Measurements from ENCODE around the gene CENPP. TPM values are rescaled to one million over a fixed set of nuclear protein-coding genes. Genes with fewer than 3 reads are reported as not detected.

CENPP gene
- total RNA-seq, 1 donor from 2014 or later, result 5.4 TPM

DNA sequence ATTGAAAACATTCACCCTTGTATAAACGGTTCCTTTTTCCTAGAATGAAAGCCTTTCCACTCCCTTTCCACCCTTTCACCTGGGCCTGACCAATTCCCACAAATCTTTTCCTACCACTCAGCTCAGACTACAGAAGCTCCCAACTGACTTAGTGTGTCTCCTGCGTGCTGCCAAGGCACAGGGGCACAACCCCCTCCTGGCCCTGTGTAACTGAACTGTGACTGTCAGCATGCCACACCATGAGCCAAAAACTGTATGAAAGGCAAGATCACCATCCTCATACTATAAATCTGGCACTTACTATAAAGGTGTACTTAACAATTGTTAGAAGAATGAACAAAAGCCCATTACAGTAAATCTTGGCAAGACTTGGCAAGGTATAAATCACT lies 12.1 kb upstream of the CENPP start:
- H3K27ac ChIP-seq (replicated peaks), result peak overlapping the region; percentile 76
- H3K27me3 ChIP-seq (ENCODE audit: low read depth), result no peaks in the 10 kb centered on the region
- H3K9me3 ChIP-seq (replicated peaks), result no peaks in the 10 kb centered on the region
- H3K36me3 ChIP-seq, result peaks cover 65% of the 10 kb centered on the region
- intact Hi-C loops (cut with micrococcal nuclease), result no loop called here
- H3K4me1 ChIP-seq, result peaks cover 28% of the 10 kb centered on the region
- H3K4me3 ChIP-seq, result peak overlapping the region; percentile 2
- TF ChIP-seq, protein P1, sequence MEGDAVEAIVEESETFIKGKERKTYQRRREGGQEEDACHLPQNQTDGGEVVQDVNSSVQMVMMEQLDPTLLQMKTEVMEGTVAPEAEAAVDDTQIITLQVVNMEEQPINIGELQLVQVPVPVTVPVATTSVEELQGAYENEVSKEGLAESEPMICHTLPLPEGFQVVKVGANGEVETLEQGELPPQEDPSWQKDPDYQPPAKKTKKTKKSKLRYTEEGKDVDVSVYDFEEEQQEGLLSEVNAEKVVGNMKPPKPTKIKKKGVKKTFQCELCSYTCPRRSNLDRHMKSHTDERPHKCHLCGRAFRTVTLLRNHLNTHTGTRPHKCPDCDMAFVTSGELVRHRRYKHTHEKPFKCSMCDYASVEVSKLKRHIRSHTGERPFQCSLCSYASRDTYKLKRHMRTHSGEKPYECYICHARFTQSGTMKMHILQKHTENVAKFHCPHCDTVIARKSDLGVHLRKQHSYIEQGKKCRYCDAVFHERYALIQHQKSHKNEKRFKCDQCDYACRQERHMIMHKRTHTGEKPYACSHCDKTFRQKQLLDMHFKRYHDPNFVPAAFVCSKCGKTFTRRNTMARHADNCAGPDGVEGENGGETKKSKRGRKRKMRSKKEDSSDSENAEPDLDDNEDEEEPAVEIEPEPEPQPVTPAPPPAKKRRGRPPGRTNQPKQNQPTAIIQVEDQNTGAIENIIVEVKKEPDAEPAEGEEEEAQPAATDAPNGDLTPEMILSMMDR (IDR thresholded peaks at IDR 0.05; ENCODE audit: borderline replicate concordance), result no peak
- DNase-seq, result no peak

GRCh38 chr9:92315456-92315855 lies 10.3 kb upstream of the CENPP start:
- Histone ChIP-seq H3K27me3 (ENCODE audit: low read depth) (no peaks in the 10 kb centered on the region), H3K36me3 (peaks cover 65% of the 10 kb centered on the region), H3K4me1 (peaks cover 23% of the 10 kb centered on the region), H3K9me3 (replicated peaks) (no peaks in the 10 kb centered on the region), H3K27ac (replicated peaks) (no peak overlapping the region), H3K4me3 (no peak overlapping the region)
- no peak for DNase-seq
- TF ChIP-seq, protein P1 (IDR thresholded peaks at IDR 0.05; ENCODE audit: borderline replicate concordance), result no peak
- intact Hi-C loops (cut with micrococcal nuclease), result no loop called here

DNA sequence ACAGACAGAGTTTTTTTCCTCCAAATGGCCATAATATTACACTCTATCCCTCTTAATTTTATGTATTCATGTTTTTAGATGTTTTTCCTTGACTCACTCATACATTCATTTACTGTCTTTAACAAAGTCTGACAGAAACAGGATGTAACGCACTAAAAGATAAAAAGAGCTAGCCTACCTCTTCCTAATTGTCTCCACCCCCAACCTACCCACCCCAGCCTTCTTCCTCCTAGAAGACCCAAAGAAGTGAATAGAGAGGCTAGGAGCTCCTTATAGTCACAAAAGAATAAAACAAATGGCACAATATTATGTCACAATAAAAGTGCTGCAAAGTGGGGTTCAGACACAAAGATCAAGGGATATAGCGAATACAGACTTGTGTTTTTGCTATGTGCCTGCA lies 1.3 kb upstream of the CENPP start:
- peaks cover 40% of the 10 kb centered on the region for H3K36me3 ChIP-seq
- H3K27ac ChIP-seq (replicated peaks), result peak overlapping the region; percentile 97
- peak overlapping the region; percentile 88 for H3K4me3 ChIP-seq
- TF ChIP-seq, protein P1 (IDR thresholded peaks at IDR 0.05; ENCODE audit: borderline replicate concordance), result no peak
- intact Hi-C loops (cut with micrococcal nuclease), result loop anchor here (10.0 kb wide), 1 partner anchor 310 kb away; no protein-coding TSS in a partner anchor
- H3K27me3 ChIP-seq (ENCODE audit: low read depth), result no peaks in the 10 kb centered on the region
- peaks cover 40% of the 10 kb centered on the region for H3K4me1 ChIP-seq
- no peak for DNase-seq
- H3K9me3 ChIP-seq (replicated peaks), result no peaks in the 10 kb centered on the region

GRCh38 chr9:92324889-92325268 lies 874 bp upstream of the CENPP start:
- Histone ChIP-seq H3K9me3 (replicated peaks) (no peaks in the 10 kb centered on the region), H3K4me3 (peak overlapping the region; percentile 88), H3K36me3 (peaks cover 35% of the 10 kb centered on the region), H3K4me1 (peaks cover 40% of the 10 kb centered on the region), H3K27ac (replicated peaks) (peak overlapping the region; percentile 97), H3K27me3 (ENCODE audit: low read depth) (no peaks in the 10 kb centered on the region)
- TF ChIP-seq, protein P1 (IDR thresholded peaks at IDR 0.05; ENCODE audit: borderline replicate concordance), result no peak
- intact Hi-C loops (cut with micrococcal nuclease), result loop anchor here (10.0 kb wide), 1 partner anchor 310 kb away; no protein-coding TSS in a partner anchor
- no peak for DNase-seq

DNA sequence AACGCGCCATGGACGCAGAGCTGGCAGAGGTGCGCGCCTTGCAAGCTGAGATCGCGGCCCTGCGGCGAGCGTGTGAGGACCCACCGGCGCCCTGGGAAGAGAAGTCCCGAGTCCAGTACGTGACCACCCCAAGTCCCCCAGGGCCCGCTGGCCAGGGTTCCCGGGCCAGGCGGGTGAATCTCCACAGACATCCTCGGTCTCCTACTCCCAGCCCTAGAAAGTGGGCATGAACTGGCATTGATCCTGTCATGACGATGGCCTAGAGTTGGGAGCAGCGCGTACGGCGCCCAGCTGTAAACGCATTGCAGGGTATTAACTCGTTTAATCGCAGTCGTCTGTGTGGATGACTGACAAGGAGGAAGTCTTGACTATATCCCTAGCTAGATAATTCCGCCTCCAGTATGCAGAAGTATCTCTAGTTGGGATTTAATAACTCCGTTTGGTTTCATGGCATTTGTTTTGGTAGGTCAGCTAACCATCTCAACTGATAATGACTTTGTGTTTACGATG lies 293 bp downstream of the CENPP start:
- no peaks in the 10 kb centered on the region for H3K27me3 ChIP-seq (ENCODE audit: low read depth)
- peak overlapping the region; percentile 88 for H3K4me3 ChIP-seq
- TF ChIP-seq, protein P1 (IDR thresholded peaks at IDR 0.05; ENCODE audit: borderline replicate concordance), result no peak
- peak overlapping the region; percentile 97 for H3K27ac ChIP-seq (replicated peaks)
- intact Hi-C loops (cut with micrococcal nuclease), result loop anchor here (10.0 kb wide), 1 partner anchor 309 kb away; no protein-coding TSS in a partner anchor
- no peak for DNase-seq
- H3K4me1 ChIP-seq, result peaks cover 40% of the 10 kb centered on the region
- H3K9me3 ChIP-seq (replicated peaks), result no peaks in the 10 kb centered on the region
- H3K36me3 ChIP-seq, result peaks cover 23% of the 10 kb centered on the region

All from left ventricle myocardium inferior (tissue), 1 donor.